HepG2 (cell line): ENCODE results near the gene CTNNA1. TPM values are rescaled to one million over a fixed set of nuclear protein-coding genes. Genes with fewer than 3 reads are reported as not detected.

ENCODE experiments used
- CHD4 ChIP-seq: fragments of 200-600 bp; sonication (generic); IDR thresholded peaks from 2 replicates; pipeline ENCODE4 v1.7.0; 2017; ENCODE audit warnings: mild to moderate bottlenecking, low read length, borderline replicate concordance
- JARID2 ChIP-seq: sonication (generic); formaldehyde crosslinking; IDR thresholded peaks from 2 replicates; pipeline ENCODE4 v1.8.1; 2023; ENCODE audit warnings: missing genetic modification reagents, inconsistent platforms; ENCODE audit not compliant: insufficient replicate concordance
- KDM6A ChIP-seq: IDR thresholded peaks from 2 replicates; pipeline ENCODE4 v1.6.1; 2016; ENCODE audit warnings: low read depth
- MTF2 ChIP-seq: sonication (generic); formaldehyde crosslinking; IDR thresholded peaks from 2 replicates; pipeline ENCODE4 v1.5.0; 2020; ENCODE audit warnings: missing genetic modification reagents, borderline replicate concordance
- NCOA2 ChIP-seq: sonication (generic); formaldehyde crosslinking; IDR thresholded peaks from 2 replicates; pipeline ENCODE4 v1.8.0; 2022; ENCODE audit warnings: inconsistent platforms
- NCOA5 ChIP-seq: sonication (generic); formaldehyde crosslinking; IDR thresholded peaks from 2 replicates; pipeline ENCODE4 v1.4.0; 2020; ENCODE audit warnings: missing genetic modification reagents
- NCOR1 ChIP-seq: fragments of 200-600 bp; sonication (generic); IDR thresholded peaks from 2 replicates; pipeline ENCODE4 v1.7.0; 2017; ENCODE audit warnings: antibody characterized with exemption, low read length, borderline replicate concordance
- PITX1 ChIP-seq: sonication (generic); formaldehyde crosslinking; IDR thresholded peaks from 2 replicates; pipeline ENCODE4 v1.5.1; 2020; ENCODE audit warnings: mild to moderate bottlenecking, missing genetic modification reagents
- RARA ChIP-seq: IDR thresholded peaks from 2 replicates; pipeline ENCODE4 v1.6.1; 2016; ENCODE audit warnings: missing genetic modification reagents, missing compliant biosample characterization
- SNRNP70 ChIP-seq: fragments of 200-400 bp; formaldehyde crosslinking; IDR thresholded peaks from 2 replicates; pipeline ENCODE4 v1.6.1; 2017; ENCODE audit warnings: mild to moderate bottlenecking, low read depth, low read length, moderate library complexity
- ZNF768 ChIP-seq: sonication (generic); formaldehyde crosslinking; IDR thresholded peaks from 2 replicates; pipeline ENCODE4 v1.4.0; 2020; ENCODE audit warnings: missing genetic modification reagents
- polyA plus RNA-seq, 8 experiments: library from polyadenylated mRNA; depleted of rRNA in 3 of 8; stranded (reverse) in 7 of 8; unstranded in 1 of 8; fragments of >200 nt; fragmentation: Illumina TruSeq in 4 of 8; extraction: Trizol in 4 of 8; gene quantifications; 2 replicates each; pipeline versions ENCODE4 v1.2.1 to v1.2.3, GENCODE V29; 2011 to 2016; ENCODE audit warnings: low read depth in 4 of 8, missing spikeins in 1 of 8, mixed read lengths in 1 of 8; ENCODE audit not compliant: insufficient read depth in 1 of 8
- total RNA-seq, 5 experiments: library from RNA; depleted of rRNA; stranded (reverse); fragments of >200 nt; fragmentation: Illumina TruSeq; extraction: Trizol; gene quantifications; 2 replicates each; pipeline ENCODE4 v1.2.3, GENCODE V29; 2016; ENCODE audit warnings: low read depth in 1 of 5
- TF ChIP-seq, protein P1 (sequence below): sonication (generic); formaldehyde crosslinking; IDR thresholded peaks from one replicate; pipeline ENCODE4 v1.5.1; 2020; ENCODE audit warnings: mild to moderate bottlenecking, missing genetic modification reagents; ENCODE audit errors: not compliant biosample characterization
- TF ChIP-seq, protein P2 (sequence below): sonication (generic); formaldehyde crosslinking; conservative IDR thresholded peaks from 2 replicates; pipeline ENCODE4 v1.5.0; 2020; ENCODE audit warnings: missing genetic modification reagents
- TF ChIP-seq, protein P3 (sequence below): sonication (generic); formaldehyde crosslinking; IDR thresholded peaks from 2 replicates; pipeline ENCODE4 v1.4.0; 2020; ENCODE audit warnings: missing genetic modification reagents, borderline replicate concordance
- TF ChIP-seq, protein P4 (sequence below): sonication (generic); formaldehyde crosslinking; IDR thresholded peaks from 2 replicates; pipeline ENCODE4 v1.5.0; 2020; ENCODE audit warnings: missing genetic modification reagents
- TF ChIP-seq, protein P5 (sequence below): sonication (generic); formaldehyde crosslinking; IDR thresholded peaks from 2 replicates; pipeline ENCODE4 v1.4.0; 2020; ENCODE audit warnings: missing genetic modification reagents

The CTNNA1 gene
- total and polyA plus RNA-seq, 2 of the 13 experiments (the other 11 are each of a cell fraction or from before 2014, with no cell fraction given), result 66.8 to 162 TPM

DNA sequence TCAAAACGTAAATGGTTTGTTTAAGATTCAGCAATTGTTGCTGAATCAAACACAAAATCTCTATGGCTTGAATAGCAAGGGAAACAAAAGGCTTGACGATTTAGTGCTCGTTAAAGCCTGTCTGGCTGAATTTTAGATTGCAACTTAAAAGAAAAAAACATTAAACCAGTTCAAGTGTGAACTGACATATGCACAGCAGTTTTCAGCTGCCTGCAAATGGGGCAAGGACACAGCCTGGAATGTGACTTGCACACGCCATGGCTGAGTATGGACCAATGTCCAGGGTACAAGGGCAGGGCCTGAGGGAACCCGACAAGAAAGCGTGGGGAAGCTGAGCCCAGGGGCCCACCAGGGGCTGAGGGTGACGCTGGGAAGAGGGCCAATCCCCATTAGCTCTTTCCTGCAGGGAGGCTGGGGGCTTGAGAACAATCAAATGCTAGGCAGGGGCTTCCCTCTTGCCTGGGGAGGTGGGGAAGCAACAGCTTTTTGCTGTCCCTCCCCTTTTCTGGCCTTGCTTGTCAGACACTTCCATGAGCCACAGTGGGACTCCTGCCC lies 211.5 kb downstream of the CTNNA1 start (continued):
- TF ChIP-seq, protein P1, sequence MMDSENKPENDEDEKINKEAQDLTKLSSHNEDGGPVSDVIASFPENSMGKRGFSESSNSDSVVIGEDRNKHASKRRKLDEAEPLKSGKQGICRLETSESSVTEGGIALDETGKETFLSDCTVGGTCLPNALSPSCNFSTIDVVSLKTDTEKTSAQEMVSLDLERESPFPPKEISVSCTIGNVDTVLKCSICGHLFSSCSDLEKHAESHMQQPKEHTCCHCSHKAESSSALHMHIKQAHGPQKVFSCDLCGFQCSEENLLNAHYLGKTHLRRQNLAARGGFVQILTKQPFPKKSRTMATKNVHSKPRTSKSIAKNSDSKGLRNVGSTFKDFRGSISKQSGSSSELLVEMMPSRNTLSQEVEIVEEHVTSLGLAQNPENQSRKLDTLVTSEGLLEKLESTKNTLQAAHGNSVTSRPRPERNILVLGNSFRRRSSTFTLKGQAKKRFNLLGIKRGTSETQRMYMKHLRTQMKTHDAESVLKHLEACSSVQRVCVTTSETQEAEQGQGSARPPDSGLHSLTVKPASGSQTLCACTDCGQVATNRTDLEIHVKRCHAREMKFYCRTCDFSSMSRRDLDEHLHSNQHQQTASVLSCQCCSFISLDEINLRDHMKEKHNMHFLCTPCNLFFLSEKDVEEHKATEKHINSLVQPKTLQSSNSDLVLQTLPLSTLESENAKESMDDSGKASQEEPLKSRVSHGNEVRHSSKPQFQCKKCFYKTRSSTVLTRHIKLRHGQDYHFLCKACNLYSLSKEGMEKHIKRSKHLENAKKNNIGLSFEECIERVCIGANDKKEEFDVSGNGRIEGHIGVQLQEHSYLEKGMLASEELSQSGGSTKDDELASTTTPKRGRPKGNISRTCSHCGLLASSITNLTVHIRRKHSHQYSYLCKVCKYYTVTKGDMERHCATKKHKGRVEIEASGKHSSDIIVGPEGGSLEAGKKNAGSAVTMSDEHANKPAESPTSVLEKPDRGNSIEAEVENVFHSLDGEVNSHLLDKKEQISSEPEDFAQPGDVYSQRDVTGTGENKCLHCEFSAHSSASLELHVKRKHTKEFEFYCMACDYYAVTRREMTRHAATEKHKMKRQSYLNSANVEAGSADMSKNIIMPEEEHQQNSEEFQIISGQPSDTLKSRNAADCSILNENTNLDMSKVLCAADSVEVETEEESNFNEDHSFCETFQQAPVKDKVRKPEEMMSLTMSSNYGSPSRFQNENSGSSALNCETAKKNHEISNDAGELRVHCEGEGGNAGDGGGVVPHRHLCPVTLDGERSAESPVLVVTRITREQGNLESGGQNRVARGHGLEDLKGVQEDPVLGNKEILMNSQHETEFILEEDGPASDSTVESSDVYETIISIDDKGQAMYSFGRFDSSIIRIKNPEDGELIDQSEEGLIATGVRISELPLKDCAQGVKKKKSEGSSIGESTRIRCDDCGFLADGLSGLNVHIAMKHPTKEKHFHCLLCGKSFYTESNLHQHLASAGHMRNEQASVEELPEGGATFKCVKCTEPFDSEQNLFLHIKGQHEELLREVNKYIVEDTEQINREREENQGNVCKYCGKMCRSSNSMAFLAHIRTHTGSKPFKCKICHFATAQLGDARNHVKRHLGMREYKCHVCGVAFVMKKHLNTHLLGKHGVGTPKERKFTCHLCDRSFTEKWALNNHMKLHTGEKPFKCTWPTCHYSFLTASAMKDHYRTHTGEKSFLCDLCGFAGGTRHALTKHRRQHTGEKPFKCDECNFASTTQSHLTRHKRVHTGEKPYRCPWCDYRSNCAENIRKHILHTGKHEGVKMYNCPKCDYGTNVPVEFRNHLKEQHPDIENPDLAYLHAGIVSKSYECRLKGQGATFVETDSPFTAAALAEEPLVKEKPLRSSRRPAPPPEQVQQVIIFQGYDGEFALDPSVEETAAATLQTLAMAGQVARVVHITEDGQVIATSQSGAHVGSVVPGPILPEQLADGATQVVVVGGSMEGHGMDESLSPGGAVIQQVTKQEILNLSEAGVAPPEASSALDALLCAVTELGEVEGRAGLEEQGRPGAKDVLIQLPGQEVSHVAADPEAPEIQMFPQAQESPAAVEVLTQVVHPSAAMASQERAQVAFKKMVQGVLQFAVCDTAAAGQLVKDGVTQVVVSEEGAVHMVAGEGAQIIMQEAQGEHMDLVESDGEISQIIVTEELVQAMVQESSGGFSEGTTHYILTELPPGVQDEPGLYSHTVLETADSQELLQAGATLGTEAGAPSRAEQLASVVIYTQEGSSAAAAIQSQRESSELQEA (CRISPR knock-in tag), result no peak
- TF ChIP-seq KDM6A (CRISPR knock-in tag) (peak; percentile 74), NCOA2 (CRISPR knock-in tag) (peak; percentile 50; the same call in 1 of the 2 replicates), ZNF768 (no peak), SNRNP70 (no peak), MTF2 (CRISPR knock-in tag) (no peak), PITX1 (0 out of 2 replicates have a peak, but pooled peaks have one; percentile 39), CHD4 (peak; percentile 26; the same call in 1 of the 2 replicates), JARID2 (CRISPR knock-in tag) (no peak), NCOA5 (CRISPR knock-in tag) (no peak), RARA (CRISPR knock-in tag) (peak; percentile 56), NCOR1 (peak; percentile 61)
- TF ChIP-seq, protein P2, sequence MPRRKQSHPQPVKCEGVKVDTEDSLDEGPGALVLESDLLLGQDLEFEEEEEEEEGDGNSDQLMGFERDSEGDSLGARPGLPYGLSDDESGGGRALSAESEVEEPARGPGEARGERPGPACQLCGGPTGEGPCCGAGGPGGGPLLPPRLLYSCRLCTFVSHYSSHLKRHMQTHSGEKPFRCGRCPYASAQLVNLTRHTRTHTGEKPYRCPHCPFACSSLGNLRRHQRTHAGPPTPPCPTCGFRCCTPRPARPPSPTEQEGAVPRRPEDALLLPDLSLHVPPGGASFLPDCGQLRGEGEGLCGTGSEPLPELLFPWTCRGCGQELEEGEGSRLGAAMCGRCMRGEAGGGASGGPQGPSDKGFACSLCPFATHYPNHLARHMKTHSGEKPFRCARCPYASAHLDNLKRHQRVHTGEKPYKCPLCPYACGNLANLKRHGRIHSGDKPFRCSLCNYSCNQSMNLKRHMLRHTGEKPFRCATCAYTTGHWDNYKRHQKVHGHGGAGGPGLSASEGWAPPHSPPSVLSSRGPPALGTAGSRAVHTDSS, result no peak
- TF ChIP-seq, protein P3, sequence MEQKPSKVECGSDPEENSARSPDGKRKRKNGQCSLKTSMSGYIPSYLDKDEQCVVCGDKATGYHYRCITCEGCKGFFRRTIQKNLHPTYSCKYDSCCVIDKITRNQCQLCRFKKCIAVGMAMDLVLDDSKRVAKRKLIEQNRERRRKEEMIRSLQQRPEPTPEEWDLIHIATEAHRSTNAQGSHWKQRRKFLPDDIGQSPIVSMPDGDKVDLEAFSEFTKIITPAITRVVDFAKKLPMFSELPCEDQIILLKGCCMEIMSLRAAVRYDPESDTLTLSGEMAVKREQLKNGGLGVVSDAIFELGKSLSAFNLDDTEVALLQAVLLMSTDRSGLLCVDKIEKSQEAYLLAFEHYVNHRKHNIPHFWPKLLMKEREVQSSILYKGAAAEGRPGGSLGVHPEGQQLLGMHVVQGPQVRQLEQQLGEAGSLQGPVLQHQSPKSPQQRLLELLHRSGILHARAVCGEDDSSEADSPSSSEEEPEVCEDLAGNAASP (CRISPR knock-in tag), result peak; percentile 85
- TF ChIP-seq, protein P4, sequence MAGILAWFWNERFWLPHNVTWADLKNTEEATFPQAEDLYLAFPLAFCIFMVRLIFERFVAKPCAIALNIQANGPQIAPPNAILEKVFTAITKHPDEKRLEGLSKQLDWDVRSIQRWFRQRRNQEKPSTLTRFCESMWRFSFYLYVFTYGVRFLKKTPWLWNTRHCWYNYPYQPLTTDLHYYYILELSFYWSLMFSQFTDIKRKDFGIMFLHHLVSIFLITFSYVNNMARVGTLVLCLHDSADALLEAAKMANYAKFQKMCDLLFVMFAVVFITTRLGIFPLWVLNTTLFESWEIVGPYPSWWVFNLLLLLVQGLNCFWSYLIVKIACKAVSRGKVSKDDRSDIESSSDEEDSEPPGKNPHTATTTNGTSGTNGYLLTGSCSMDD (CRISPR knock-in tag), result no peak
- TF ChIP-seq, protein P5, sequence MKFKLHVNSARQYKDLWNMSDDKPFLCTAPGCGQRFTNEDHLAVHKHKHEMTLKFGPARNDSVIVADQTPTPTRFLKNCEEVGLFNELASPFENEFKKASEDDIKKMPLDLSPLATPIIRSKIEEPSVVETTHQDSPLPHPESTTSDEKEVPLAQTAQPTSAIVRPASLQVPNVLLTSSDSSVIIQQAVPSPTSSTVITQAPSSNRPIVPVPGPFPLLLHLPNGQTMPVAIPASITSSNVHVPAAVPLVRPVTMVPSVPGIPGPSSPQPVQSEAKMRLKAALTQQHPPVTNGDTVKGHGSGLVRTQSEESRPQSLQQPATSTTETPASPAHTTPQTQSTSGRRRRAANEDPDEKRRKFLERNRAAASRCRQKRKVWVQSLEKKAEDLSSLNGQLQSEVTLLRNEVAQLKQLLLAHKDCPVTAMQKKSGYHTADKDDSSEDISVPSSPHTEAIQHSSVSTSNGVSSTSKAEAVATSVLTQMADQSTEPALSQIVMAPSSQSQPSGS, result peak; percentile 16; the same call in 1 of the 2 replicates
